Measurements from ENCODE around the gene SZT2.

GRCh38 chr1:43367904-43368645 lies 21.6 kb upstream of the SZT2 start, which contains the start of gene ELOVL1:
- TF ChIP-seq CTCF (IDR thresholded peaks at IDR 0.05; ENCODE audit: insufficient read depth, low read depth, low read length) (no peak), EZH2 (IDR thresholded peaks at IDR 0.05; ENCODE audit: insufficient read depth, low read length) (no peak)
